Choroid plexus epithelial cell (primary cell): ENCODE measurements around the gene HMCN1.

Source experiments
- DNase-seq: peaks from one replicate; pipeline ENCODE4 v3.0.0-alpha.2; 2010; ENCODE audit warnings: low read depth
- H3K4me3 ChIP-seq: 2 replicates; pipeline ENCODE4 v1.5.1; 2011; ENCODE audit warnings: low read depth, mild to moderate bottlenecking, control low read depth, low read length, moderate library complexity
- CTCF ChIP-seq: conservative IDR thresholded peaks from 2 replicates; pipeline ENCODE4 v1.5.1; 2011; ENCODE audit warnings: low read depth, mild to moderate bottlenecking, control low read depth, inconsistent platforms, low read length, moderate library complexity

Gene HMCN1

GRCh38 chr1:186129758-186130157 is 395.6 kb downstream of the HMCN1 start:
- TF ChIP-seq CTCF = no peak
- H3K4me3 ChIP-seq = no peak overlapping the region
- DNase-seq = no peak

GRCh38 chr1:186139115-186139514 is 404.9 kb downstream of the HMCN1 start:
- no peak overlapping the region for H3K4me3 ChIP-seq
- no peak for TF ChIP-seq CTCF
- DNase-seq = peak; percentile 5

- TF ChIP-seq CTCF = no peak
- no peak overlapping the region for H3K4me3 ChIP-seq
- DNase-seq = peak; percentile 80
Measured at GRCh38 chr1:186139701-186140100, 405.5 kb downstream of the HMCN1 start.

- no peak overlapping the region for H3K4me3 ChIP-seq
- no peak for TF ChIP-seq CTCF
- DNase-seq = no peak
Measured at GRCh38 chr1:186142159-186142558, 408.0 kb downstream of the HMCN1 start.

- TF ChIP-seq CTCF = no peak
- no peak overlapping the region for H3K4me3 ChIP-seq
- no peak for DNase-seq
Measured at GRCh38 chr1:186142916-186143315, 408.7 kb downstream of the HMCN1 start.

GRCh38 chr1:186143481-186143880 is 409.3 kb downstream of the HMCN1 start:
- no peak overlapping the region for H3K4me3 ChIP-seq
- no peak for TF ChIP-seq CTCF
- DNase-seq = no peak

GRCh38 chr1:186144505-186144904 is 410.3 kb downstream of the HMCN1 start:
- DNase-seq = peak; percentile 30
- no peak for TF ChIP-seq CTCF
- no peak overlapping the region for H3K4me3 ChIP-seq
